Endothelial cell of umbilical vein (primary cell): Measurements from ENCODE around the gene XKRX. TPM values are rescaled to one million over a fixed set of nuclear protein-coding genes. Genes with fewer than 3 reads are reported as not detected.

Experiments used
- BruUV-seq: library from RNA; stranded (reverse); fragments of 400-500 nt; replicated peaks from 2 replicates; lab custom pipeline; 2021; lab: Mats Ljungman, UMichigan
- CTCF ChIA-PET: fragments of 300-600, 350-600 bp; sonication (Branson Sonifier 250); formaldehyde crosslinking; loops from one replicate; lab custom pipeline; 2021; ENCODE audit warnings: antibody characterized with exemption, inconsistent platforms; lab: Charles Lee
- POLR2A ChIA-PET: fragments of 300-600, 350-600 bp; sonication (Branson Sonifier 250); formaldehyde crosslinking; loops from one replicate; lab custom pipeline; 2021; ENCODE audit warnings: antibody characterized with exemption, inconsistent platforms; lab: Charles Lee
- DNase-seq: peaks from one replicate; pipeline ENCODE4 v3.0.0-alpha.2; 2011; ENCODE audit warnings: low read depth, low spot score
- FAIRE-seq: peaks from 2 replicates; lab custom pipeline; 2011; peaks lifted over from hg19 to GRCh38; lab: Jason Lieb, UNC
- H2AFZ ChIP-seq: 2 replicates; pipeline ENCODE4 v1.6.0; 2012; ENCODE audit warnings: low read depth, low read length, control low read depth, inconsistent platforms
- H3K27ac ChIP-seq: 2 replicates; pipeline ENCODE4 v1.5.1; 2011; ENCODE audit warnings: low read depth, mild to moderate bottlenecking, control low read depth, low read length, moderate library complexity; ENCODE audit not compliant: insufficient read depth
- H3K27me3 ChIP-seq, 2 experiments: 2 replicates each; pipeline versions ENCODE4 v1.6.0 to v1.6.1; 2011; ENCODE audit warnings: low read length in 2 of 2, mixed read lengths in 1 of 2; ENCODE audit not compliant: control insufficient read depth in 2 of 2, insufficient read depth in 2 of 2
- H3K36me3 ChIP-seq, 2 experiments: 2 replicates in 1 of 2; 3 replicates in 1 of 2; pipeline ENCODE4 v1.5.1; 2011; ENCODE audit warnings: low read length in 2 of 2, mild to moderate bottlenecking in 1 of 2, moderate library complexity in 1 of 2; ENCODE audit not compliant: control insufficient read depth in 2 of 2, insufficient read depth in 2 of 2; ENCODE audit errors: extremely low read depth in 1 of 2
- H3K4me1 ChIP-seq: 3 replicates; pipeline ENCODE4 v1.5.1; 2011; ENCODE audit warnings: mild to moderate bottlenecking, low read length; ENCODE audit not compliant: control insufficient read depth, insufficient read depth; ENCODE audit errors: extremely low read depth
- H3K4me2 ChIP-seq: 2 replicates; pipeline ENCODE4 v1.6.1; 2011; ENCODE audit warnings: low read length, control low read depth, mixed read lengths; ENCODE audit not compliant: insufficient read depth
- H3K4me3 ChIP-seq, 3 experiments: fragments of 200-600 bp in 1 of 3; sonication (generic), shearing (Covaris generic) in 1 of 3; replicated peaks in 1 of 3; 2 replicates each; pipeline ENCODE4 v1.5.1; 2011 to 2016; ENCODE audit warnings: control low read depth in 3 of 3, low read length in 3 of 3, mild to moderate bottlenecking in 2 of 3, inconsistent platforms in 1 of 3, low read depth in 1 of 3, moderate library complexity in 1 of 3; ENCODE audit not compliant: insufficient read depth in 1 of 3
- H3K79me2 ChIP-seq: 2 replicates; pipeline ENCODE4 v1.6.0; 2012; ENCODE audit warnings: low read length, inconsistent platforms; ENCODE audit not compliant: control insufficient read depth, insufficient read depth
- H3K9ac ChIP-seq: replicated peaks from 2 replicates; pipeline ENCODE3; 2011; ENCODE audit warnings: low read length, control low read depth; ENCODE audit not compliant: insufficient read depth; ENCODE audit errors: extremely low read depth
- H3K9me1 ChIP-seq: replicated peaks from 3 replicates; pipeline ENCODE4 v1.6.0; 2011; ENCODE audit warnings: mild to moderate bottlenecking, low read length; ENCODE audit not compliant: control insufficient read depth, insufficient read depth; ENCODE audit errors: extremely low read depth
- H3K9me3 ChIP-seq: replicated peaks from 2 replicates; pipeline ENCODE4 v1.5.1; 2012; ENCODE audit warnings: low read length, inconsistent platforms; ENCODE audit not compliant: control insufficient read depth, insufficient read depth
- H4K20me1 ChIP-seq: replicated peaks from 2 replicates; pipeline ENCODE3; 2011; ENCODE audit warnings: mild to moderate bottlenecking, low read length; ENCODE audit not compliant: control insufficient read depth, insufficient read depth; ENCODE audit errors: extremely low read depth
- EZH2 ChIP-seq: IDR thresholded peaks from 2 replicates; pipeline ENCODE4 v1.6.1; 2012; ENCODE audit warnings: borderline replicate concordance, low read depth, mild to moderate bottlenecking, moderate library complexity, low read length, inconsistent platforms; ENCODE audit not compliant: severe bottlenecking
- FOS ChIP-seq: IDR thresholded peaks from 2 replicates; pipeline ENCODE4 v1.6.1; 2011; ENCODE audit warnings: mild to moderate bottlenecking, low read length, moderate library complexity, borderline replicate concordance; ENCODE audit not compliant: insufficient read depth
- GATA2 ChIP-seq: IDR thresholded peaks from 2 replicates; pipeline ENCODE4 v1.7.0; 2011; ENCODE audit warnings: low read depth, mild to moderate bottlenecking, moderate library complexity, mixed read lengths, low read length; ENCODE audit not compliant: insufficient read length, insufficient read depth
- JUN ChIP-seq: IDR thresholded peaks from 2 replicates; pipeline ENCODE4 v1.6.1; 2011; ENCODE audit warnings: borderline replicate concordance, low read depth; ENCODE audit not compliant: insufficient read length, insufficient read depth
- MYC ChIP-seq: IDR thresholded peaks from one replicate; pipeline ENCODE4 v1.6.1; 2011; ENCODE audit warnings: mild to moderate bottlenecking, low read depth, low read length
- POLR2A ChIP-seq: IDR thresholded peaks from 2 replicates; pipeline ENCODE4 v1.6.1; 2012; ENCODE audit warnings: low read depth, mild to moderate bottlenecking, control low read depth, low read length
- POLR2AphosphoS5 ChIP-seq: IDR thresholded peaks from 2 replicates; pipeline ENCODE4 v1.6.1; 2012; ENCODE audit warnings: low read depth, mild to moderate bottlenecking, control low read depth, low read length, moderate library complexity; ENCODE audit not compliant: insufficient read depth
- dilution Hi-C: fragments of 300-500 bp; cut with MboI; formaldehyde crosslinking; loops from one replicate; pipeline ENCODE4 v1.15.0; 2019; ENCODE audit warnings: low sequenced_read_pairs; ENCODE audit not compliant: extremely low pct_ligation_motif_present
- intact Hi-C: fragments of 100-400 bp; cut with micrococcal nuclease; formaldehyde crosslinking; loops from one replicate; pipeline ENCODE4 v1.10.0; 2022
- polyA plus RNA-seq, 4 experiments: library from polyadenylated mRNA; depleted of rRNA in 3 of 4; stranded (reverse) in 3 of 4; unstranded in 1 of 4; fragments of >200 nt; gene quantifications; 2 replicates each; pipeline versions ENCODE4 v1.2.1 to v1.2.3, GENCODE V29; 2011 to 2012; ENCODE audit warnings: missing spikeins in 1 of 4
- total RNA-seq: library from RNA; stranded (reverse); gene quantifications from 2 replicates; pipeline ENCODE4 v1.2.3, GENCODE V29; 2021
- TF ChIP-seq, protein P1 (sequence below): IDR thresholded peaks from 2 replicates; pipeline ENCODE4 v1.6.1; 2011; ENCODE audit not compliant: insufficient read depth, insufficient read length
- TF ChIP-seq, protein P2 (sequence below), 2 donors: IDR thresholded peaks; 1 replicate in 1 of 2; 2 replicates in 1 of 2; pipeline ENCODE4 v1.5.1; 2011; ENCODE audit warnings: low read length in 2 of 2, mild to moderate bottlenecking in 2 of 2, moderate library complexity in 2 of 2, control low read depth in 1 of 2, inconsistent platforms in 1 of 2, low read depth in 1 of 2; ENCODE audit not compliant: insufficient read depth in 1 of 2; ENCODE audit errors: extremely low read depth in 1 of 2

Gene XKRX
- total and polyA plus RNA-seq, 2 donors (not counting 3 experiments of a cell fraction or from before 2014, with no cell fraction given) = 0.33 to 0.88 TPM

DNA sequence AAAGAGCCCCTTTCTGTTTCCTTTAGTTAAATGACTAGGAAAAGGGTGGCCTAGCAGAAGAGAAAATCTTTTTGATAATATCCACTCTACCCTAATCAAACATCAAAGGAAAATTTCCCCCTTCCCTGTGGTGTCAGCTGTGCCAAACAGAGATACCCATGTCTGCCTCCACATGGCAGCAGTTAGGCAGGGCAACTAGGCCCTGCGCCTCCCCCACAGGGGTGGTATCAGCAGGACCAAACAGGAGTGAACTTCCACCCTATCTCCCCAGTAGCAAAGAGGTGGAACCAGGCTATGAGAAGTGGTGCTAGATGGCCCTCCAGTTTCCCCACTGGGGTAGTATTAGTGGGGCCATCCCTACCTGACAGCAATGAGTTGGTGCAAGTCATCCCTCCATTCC is 19.8 kb upstream of the XKRX start:
- Histone ChIP-seq H3K27me3 (no peaks in the 10 kb centered on the region), H3K4me2 (no peak overlapping the region), H3K4me3 (no peak overlapping the region), H3K9ac (no peak overlapping the region), H3K4me1 (no peaks in the 10 kb centered on the region), H4K20me1 (no peaks in the 10 kb centered on the region), H3K36me3 (no peaks in the 10 kb centered on the region), H3K27ac (no peak overlapping the region), H3K79me2 (no peaks in the 10 kb centered on the region), H3K9me3 (no peaks in the 10 kb centered on the region), H2AFZ (no peak overlapping the region), H3K9me1 (no peaks in the 10 kb centered on the region)
- no peak for DNase-seq
- ChIA-PET POLR2A (no interaction called here), CTCF (no interaction called here)
- no peak for FAIRE-seq
- dilution Hi-C loops = no loop called here
- BruUV-seq = no TSS peak
- TF ChIP-seq JUN (no peak), POLR2AphosphoS5 (no peak), FOS (no peak), POLR2A (no peak), GATA2 (no peak), EZH2 (no peak), MYC (no peak)
- TF ChIP-seq, protein P1, sequence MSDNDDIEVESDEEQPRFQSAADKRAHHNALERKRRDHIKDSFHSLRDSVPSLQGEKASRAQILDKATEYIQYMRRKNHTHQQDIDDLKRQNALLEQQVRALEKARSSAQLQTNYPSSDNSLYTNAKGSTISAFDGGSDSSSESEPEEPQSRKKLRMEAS = no peak
- TF ChIP-seq, protein P2, sequence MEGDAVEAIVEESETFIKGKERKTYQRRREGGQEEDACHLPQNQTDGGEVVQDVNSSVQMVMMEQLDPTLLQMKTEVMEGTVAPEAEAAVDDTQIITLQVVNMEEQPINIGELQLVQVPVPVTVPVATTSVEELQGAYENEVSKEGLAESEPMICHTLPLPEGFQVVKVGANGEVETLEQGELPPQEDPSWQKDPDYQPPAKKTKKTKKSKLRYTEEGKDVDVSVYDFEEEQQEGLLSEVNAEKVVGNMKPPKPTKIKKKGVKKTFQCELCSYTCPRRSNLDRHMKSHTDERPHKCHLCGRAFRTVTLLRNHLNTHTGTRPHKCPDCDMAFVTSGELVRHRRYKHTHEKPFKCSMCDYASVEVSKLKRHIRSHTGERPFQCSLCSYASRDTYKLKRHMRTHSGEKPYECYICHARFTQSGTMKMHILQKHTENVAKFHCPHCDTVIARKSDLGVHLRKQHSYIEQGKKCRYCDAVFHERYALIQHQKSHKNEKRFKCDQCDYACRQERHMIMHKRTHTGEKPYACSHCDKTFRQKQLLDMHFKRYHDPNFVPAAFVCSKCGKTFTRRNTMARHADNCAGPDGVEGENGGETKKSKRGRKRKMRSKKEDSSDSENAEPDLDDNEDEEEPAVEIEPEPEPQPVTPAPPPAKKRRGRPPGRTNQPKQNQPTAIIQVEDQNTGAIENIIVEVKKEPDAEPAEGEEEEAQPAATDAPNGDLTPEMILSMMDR (IDR thresholded peaks at IDR 0.05; ENCODE audit: extremely low read depth in 1 of 2, insufficient read depth in 1 of 2, low read depth in 1 of 2, low read length in 2 of 2) = no peak
- intact Hi-C loops = no loop called here
